Measurements from ENCODE around the gene AQP5.

GRCh38 chr12:49961111-49961922, at the start of gene AQP5:
- TF ChIP-seq EZH2 (IDR thresholded peaks at IDR 0.05; ENCODE audit: insufficient read depth, poor library complexity, severe bottlenecking) (peak; percentile 81), EZH2phosphoT487 (IDR thresholded peaks at IDR 0.05; ENCODE audit: insufficient read depth, low read depth) (peak; percentile 86; the same call in 1 of the 2 replicates)

Data from GM23248 (cell line).